ENCODE results near the gene LIX1.

GRCh38 chr5:97098922-97099321 is 43.5 kb downstream of the LIX1 start:
- TF ChIP-seq EZH2phosphoT487 (IDR thresholded peaks at IDR 0.05; ENCODE audit: borderline replicate concordance, low read length), result no peak
- TF ChIP-seq CTCF (conservative IDR thresholded peaks at IDR 0.05; ENCODE audit: low read depth, low read length), result no peak
- TF ChIP-seq EZH2 (IDR thresholded peaks at IDR 0.05; ENCODE audit: low read length, unreplicated experiment), result no peak
